NCI-H2029 treated with DMSO at 0.1 percent for 48 hours (cell line): ENCODE results near the gene TDRD6.
"Not testable (repeated sequence)": the region's sequence is repeated elsewhere in the genome, so short reads cannot be mapped to it uniquely, and the experiment has no call there.

ENCODE experiments used
- DNase-seq: peaks from one replicate; lab custom pipeline; 2025; lab: John Stamatoyannopoulos, UW

Gene TDRD6

GRCh38 chr6:46743425-46744158 lies 55.9 kb downstream of the TDRD6 start:
- no peak for DNase-seq

- not testable (repeated sequence) for DNase-seq
These were observed 56.6 kb downstream of the TDRD6 start for GRCh38 chr6:46744159-46744725.

DNA sequence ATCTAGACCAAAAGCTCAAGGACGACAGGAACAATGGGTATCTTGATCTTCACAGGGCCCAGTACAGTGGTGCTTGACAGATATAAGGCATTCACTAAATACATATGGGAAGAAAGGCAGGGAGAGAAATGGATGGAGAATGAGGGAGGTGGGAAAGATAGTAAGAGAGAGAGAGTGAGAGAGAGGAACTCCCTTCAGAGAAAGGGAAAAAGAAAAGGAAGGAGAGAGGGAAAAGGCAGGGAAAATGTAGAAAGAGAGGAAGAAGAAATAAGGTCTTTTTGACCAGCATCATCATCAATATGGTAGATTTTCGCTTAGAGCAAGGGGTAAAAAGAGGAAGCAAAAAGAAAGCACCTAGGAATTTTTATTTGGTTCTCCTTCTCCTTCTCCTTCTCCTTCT lies 58.3 kb downstream of the TDRD6 start:
- DNase-seq, result no peak

DNA sequence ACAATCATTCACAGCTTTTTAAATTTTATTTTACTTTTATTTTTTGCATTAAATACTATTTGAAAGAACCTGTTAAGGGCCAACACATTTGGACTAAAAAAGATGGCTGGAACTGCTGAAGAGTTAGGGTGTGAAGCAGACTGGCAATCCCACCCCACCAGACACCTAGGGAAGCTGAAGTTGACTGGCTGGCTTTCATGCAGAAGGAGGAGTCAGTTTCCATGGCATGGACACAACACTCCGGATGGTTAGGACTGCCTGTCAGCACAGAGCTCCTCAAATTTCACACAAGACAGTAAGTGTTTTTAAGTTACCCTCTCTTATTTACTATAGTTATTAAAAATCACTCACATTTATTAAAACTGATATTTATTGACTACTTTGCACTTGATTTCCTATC lies 59.0 kb downstream of the TDRD6 start, which contains the start of gene ANKRD66:
Gene ANKRD66 (plus strand): TSS at position 238 of the 400 bp plus-strand sequence. CDS start 5,016 bp downstream, outside the sequence.
- no peak for DNase-seq

DNA sequence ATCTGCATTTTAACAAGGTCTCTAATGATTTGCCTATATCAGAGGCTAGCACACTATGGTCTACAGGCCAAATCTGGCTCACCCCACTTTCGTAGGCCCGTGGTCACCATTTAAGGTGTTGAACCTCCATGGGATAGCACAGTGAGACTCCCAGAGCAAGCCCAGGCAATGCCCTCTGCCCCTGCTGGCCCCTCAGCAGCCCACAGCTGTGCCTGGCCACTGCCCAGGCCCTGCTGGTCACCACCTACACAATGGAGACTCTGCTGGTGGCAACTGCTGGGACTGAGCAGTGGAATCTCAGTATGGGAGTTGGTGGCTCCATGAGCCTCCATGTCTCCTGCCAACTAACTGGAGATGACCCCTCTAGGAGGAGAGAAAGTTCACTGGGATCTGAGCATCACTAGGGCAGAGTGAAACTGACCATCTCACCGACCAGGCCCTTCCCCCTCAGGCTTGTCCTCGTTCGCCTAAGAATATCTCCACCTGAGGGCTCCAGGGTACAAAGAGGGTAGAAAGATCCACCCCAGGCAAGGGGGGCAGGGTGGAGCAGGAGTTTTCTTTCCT lies 61.3 kb downstream of the TDRD6 start:
- DNase-seq, result no peak

- no peak for DNase-seq
These were observed 62.0 kb downstream of the TDRD6 start for GRCh38 chr6:46749731-46750130.

DNA sequence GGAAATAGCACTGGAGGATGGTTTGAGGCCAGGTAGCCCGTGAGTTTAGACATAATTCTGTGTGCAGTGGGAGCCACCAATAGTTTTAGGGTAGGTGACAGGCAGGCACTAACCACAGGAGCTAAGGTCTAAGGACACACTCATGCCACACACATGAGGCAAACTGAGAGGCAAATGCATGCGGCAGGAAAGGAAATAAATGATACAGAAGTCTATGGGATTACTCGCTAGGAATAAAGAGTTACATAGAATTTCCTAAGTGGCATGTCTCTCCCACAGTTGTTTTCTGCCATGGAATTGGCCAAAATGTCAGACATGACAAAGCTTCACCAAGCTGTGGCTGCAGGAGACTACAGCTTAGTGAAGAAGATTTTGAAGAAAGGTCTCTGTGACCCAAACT lies 64.0 kb downstream of the TDRD6 start:
- no peak for DNase-seq
